Liver (tissue), 3 donors: Measurements from ENCODE around the gene EIF2AK3.

ENCODE experiments used
- CTCF ChIP-seq: fragments of 150-350 bp; IDR thresholded peaks from 2 replicates; pipeline ENCODE4 v1.5.1; 2017; ENCODE audit warnings: improper control_type of control experiment, low read depth, low read length; ENCODE audit not compliant: missing input control
- JUND ChIP-seq, 2 donors: IDR thresholded peaks; 2 replicates each; pipeline ENCODE4 v1.6.1; 2016; ENCODE audit warnings: antibody characterized with exemption in 2 of 2
- NR2F2 ChIP-seq: IDR thresholded peaks from 2 replicates; pipeline ENCODE4 v1.6.1; 2016; ENCODE audit warnings: antibody characterized with exemption
- RAD21 ChIP-seq, 2 donors: IDR thresholded peaks; 2 replicates each; pipeline ENCODE4 v1.6.1; 2016; ENCODE audit warnings: antibody characterized with exemption in 2 of 2, mild to moderate bottlenecking in 2 of 2
- TAF1 ChIP-seq: conservative IDR thresholded peaks from 2 replicates; pipeline ENCODE4 v1.6.1; 2016; ENCODE audit warnings: antibody characterized with exemption, mild to moderate bottlenecking
- YY1 ChIP-seq: IDR thresholded peaks from 2 replicates; pipeline ENCODE4 v1.6.1; 2016; ENCODE audit warnings: antibody characterized with exemption, mild to moderate bottlenecking
- ZBTB33 ChIP-seq: IDR thresholded peaks from 2 replicates; pipeline ENCODE4 v1.6.1; 2016; ENCODE audit warnings: antibody characterized with exemption
- TF ChIP-seq, protein P1 (sequence below): IDR thresholded peaks from 2 replicates; pipeline ENCODE4 v1.6.1; 2016; ENCODE audit warnings: antibody characterized with exemption, mild to moderate bottlenecking
- donor health status: healthy.
- donor health status: healthy.

DNA sequence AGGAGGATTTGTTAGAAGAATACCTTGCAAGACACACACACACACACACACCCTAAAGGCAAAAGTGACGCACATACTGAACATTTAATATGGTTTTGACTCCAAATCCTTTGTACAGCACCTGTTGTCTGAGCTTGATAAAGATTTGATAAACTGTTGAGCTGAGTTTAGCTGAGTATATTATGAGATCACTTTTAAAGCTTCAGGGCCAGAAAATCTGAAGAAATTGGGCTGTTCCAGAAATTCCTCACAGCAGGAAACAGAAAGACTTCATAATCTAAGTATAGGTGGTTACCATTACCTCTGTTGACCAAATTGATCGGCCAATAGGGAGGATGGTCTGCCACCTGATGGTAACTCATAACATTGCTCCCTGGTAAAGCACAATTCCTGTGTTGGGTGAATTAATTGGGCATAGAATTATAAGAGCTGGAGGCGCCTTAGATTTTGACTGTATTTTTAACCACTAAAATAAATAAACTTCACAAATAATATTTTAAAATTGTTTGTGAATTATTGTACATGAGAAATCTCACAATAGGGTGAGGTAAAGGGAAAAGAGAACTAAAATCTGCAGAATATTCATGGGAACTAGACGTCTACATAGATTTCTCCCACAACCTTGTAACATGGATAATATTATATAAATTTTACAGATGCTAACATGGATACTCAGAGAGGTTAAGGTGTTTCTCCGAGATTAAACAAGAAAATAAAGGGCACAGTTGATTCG lies 42.4 kb upstream of the EIF2AK3 start:
- TF ChIP-seq CTCF (peak; percentile 76), ZBTB33 (no peak), YY1 (no peak), NR2F2 (no peak), TAF1 (no peak), RAD21 (IDR thresholded peaks at IDR 0.05) (peak; percentile 86 to 88), JUND (IDR thresholded peaks at IDR 0.05) (peak; percentile 31 to 54)
- TF ChIP-seq, protein P1, sequence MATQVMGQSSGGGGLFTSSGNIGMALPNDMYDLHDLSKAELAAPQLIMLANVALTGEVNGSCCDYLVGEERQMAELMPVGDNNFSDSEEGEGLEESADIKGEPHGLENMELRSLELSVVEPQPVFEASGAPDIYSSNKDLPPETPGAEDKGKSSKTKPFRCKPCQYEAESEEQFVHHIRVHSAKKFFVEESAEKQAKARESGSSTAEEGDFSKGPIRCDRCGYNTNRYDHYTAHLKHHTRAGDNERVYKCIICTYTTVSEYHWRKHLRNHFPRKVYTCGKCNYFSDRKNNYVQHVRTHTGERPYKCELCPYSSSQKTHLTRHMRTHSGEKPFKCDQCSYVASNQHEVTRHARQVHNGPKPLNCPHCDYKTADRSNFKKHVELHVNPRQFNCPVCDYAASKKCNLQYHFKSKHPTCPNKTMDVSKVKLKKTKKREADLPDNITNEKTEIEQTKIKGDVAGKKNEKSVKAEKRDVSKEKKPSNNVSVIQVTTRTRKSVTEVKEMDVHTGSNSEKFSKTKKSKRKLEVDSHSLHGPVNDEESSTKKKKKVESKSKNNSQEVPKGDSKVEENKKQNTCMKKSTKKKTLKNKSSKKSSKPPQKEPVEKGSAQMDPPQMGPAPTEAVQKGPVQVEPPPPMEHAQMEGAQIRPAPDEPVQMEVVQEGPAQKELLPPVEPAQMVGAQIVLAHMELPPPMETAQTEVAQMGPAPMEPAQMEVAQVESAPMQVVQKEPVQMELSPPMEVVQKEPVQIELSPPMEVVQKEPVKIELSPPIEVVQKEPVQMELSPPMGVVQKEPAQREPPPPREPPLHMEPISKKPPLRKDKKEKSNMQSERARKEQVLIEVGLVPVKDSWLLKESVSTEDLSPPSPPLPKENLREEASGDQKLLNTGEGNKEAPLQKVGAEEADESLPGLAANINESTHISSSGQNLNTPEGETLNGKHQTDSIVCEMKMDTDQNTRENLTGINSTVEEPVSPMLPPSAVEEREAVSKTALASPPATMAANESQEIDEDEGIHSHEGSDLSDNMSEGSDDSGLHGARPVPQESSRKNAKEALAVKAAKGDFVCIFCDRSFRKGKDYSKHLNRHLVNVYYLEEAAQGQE, result no peak
